Psoas muscle (tissue), 8 donors: Measurements from ENCODE around the gene TXN2. TPM values are rescaled to one million over a fixed set of nuclear protein-coding genes. Genes with fewer than 3 reads are reported as not detected.
A peak's percentile ranks its signal among the peaks of the same experiment; 100 is the strongest.

Experiments used
- ATAC-seq, 4 donors: fragments of 200-7000 bp; cut with Tn5 transposase; one replicate each; pipeline ENCODE4 v1.9.1; 2020; ENCODE audit warnings: moderate library complexity in 3 of 4, mild to moderate bottlenecking in 2 of 4
- DNase-seq, 2 donors: peaks; one replicate each; pipeline ENCODE4 v3.0.0-alpha.2; 2020
- H3K27ac ChIP-seq: fragments of 200-600 bp; one replicate; pipeline ENCODE4 v1.8.0; 2022
- H3K27me3 ChIP-seq, 3 donors: fragments of 200-600 bp in 1 of 3; one replicate each; pipeline versions ENCODE4 v1.6.1 to v1.8.0; 2013 to 2022; ENCODE audit warnings: low read length in 2 of 3, mild to moderate bottlenecking in 2 of 3, moderate library complexity in 1 of 3; ENCODE audit not compliant: insufficient read depth in 3 of 3
- H3K36me3 ChIP-seq, 2 donors: fragments of 200-600 bp in 1 of 2; one replicate each; pipeline versions ENCODE4 v1.6.1 to v1.8.0; 2013 to 2022; ENCODE audit warnings: low read depth in 1 of 2, mild to moderate bottlenecking in 1 of 2, moderate library complexity in 1 of 2; ENCODE audit not compliant: insufficient read depth in 1 of 2
- H3K4me1 ChIP-seq: fragments of 200-600 bp; one replicate; pipeline ENCODE4 v1.8.0; 2022
- H3K4me3 ChIP-seq: fragments of 200-600 bp; one replicate; pipeline ENCODE4 v1.8.0; 2022; ENCODE audit warnings: mild to moderate bottlenecking
- H3K9me3 ChIP-seq: fragments of 200-600 bp; one replicate; pipeline ENCODE4 v1.8.0; 2022
- WGBS, 3 donors: extraction: QIAGEN DNeasy Blood & Tissue Kit; methylation state at CpG; one replicate each; pipeline versions ENCODE4 v1.1.6 to v1.1.7; 2013; 5-methylcytosine and 5-hydroxymethylcytosine counted together
- intact Hi-C, 2 donors: fragments of 100-400 bp; cut with DNase I; formaldehyde crosslinking; loops; one replicate each; pipeline versions ENCODE4 v1.11.0 to v1.14.2; 2022
- polyA plus RNA-seq, 3 donors: library from polyadenylated mRNA; stranded (reverse); fragments of 200-250 nt; gene quantifications; one replicate each; pipeline ENCODE4 v1.2.3, GENCODE V29; 2013
- total RNA-seq, 4 donors: library from RNA; stranded (reverse); fragmentation: NEBNext Ultra II Directional in 2 of 4; extraction: Animal tissue kit (Norgen Biotek cat#: 25700) in 2 of 4; gene quantifications; one replicate each; pipeline versions ENCODE4 v1.2.1 to v1.2.4, GENCODE V29; 2021 to 2023
- TF ChIP-seq, protein P1 (sequence below): fragments of 200-600 bp; IDR thresholded peaks from one replicate; pipeline ENCODE4 v1.8.0; 2022; ENCODE audit warnings: antibody characterized with exemption
- donor health status: healthy with polysubstance abuse.
- donor health status: DM: no; HTN: no; CAD: no; lungs with moderate emphysema.
- donor health status: Bipolar disorder and iron deficiency.
- donor health status: healthy.
- donor health status: DM: yes; HTN: yes; CAD: no.
- donor health status: DM: no; HTN: no; CAD: no.
- donor health status: DM: no; HTN: no; CAD: no.
- donor health status: DM: yes; HTN: yes; CAD: no.

The TXN2 gene
- total and polyA plus RNA-seq, 7 donors = 83.9 to 155 (median 115) TPM

DNA sequence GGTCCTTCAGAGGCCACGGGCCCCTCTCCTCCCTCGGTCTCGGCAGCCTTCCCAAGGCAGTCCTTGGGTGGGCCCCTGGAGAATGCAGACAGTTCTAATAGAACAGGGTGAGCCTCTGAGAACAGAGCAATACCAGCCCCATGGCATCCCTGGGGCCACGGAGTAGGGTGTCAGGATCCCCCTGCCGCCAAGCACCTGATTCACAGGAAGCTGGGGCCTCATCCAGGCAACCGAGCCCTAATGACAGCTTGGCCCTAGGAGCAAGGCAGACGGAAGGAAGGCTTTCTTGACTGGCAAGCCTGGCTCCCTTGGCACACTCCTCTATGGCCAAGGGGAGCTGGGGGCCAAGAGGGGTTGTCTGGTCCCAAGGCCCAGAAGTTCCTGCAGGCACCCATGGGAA is 15.2 kb downstream of the TXN2 start:
- WGBS, 3 donors = 56 to 75% (median 58%) methylated on average over 7 of the region's 7 CpGs
- DNase-seq (peak in 1 of 2 donors; percentile 46), ATAC-seq (no peak)
- Histone ChIP-seq H3K36me3 (peaks cover 0 to 7% of the 10 kb centered on the region in 2 donors), H3K27ac (peak overlapping the region; percentile 97), H3K4me3 (peak overlapping the region; percentile 19), H3K9me3 (no peaks in the 10 kb centered on the region), H3K27me3 (no peaks in the 10 kb centered on the region), H3K4me1 (peaks cover 90% of the 10 kb centered on the region)
- intact Hi-C loops = no loop called here
- TF ChIP-seq, protein P1, sequence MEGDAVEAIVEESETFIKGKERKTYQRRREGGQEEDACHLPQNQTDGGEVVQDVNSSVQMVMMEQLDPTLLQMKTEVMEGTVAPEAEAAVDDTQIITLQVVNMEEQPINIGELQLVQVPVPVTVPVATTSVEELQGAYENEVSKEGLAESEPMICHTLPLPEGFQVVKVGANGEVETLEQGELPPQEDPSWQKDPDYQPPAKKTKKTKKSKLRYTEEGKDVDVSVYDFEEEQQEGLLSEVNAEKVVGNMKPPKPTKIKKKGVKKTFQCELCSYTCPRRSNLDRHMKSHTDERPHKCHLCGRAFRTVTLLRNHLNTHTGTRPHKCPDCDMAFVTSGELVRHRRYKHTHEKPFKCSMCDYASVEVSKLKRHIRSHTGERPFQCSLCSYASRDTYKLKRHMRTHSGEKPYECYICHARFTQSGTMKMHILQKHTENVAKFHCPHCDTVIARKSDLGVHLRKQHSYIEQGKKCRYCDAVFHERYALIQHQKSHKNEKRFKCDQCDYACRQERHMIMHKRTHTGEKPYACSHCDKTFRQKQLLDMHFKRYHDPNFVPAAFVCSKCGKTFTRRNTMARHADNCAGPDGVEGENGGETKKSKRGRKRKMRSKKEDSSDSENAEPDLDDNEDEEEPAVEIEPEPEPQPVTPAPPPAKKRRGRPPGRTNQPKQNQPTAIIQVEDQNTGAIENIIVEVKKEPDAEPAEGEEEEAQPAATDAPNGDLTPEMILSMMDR = no peak

DNA sequence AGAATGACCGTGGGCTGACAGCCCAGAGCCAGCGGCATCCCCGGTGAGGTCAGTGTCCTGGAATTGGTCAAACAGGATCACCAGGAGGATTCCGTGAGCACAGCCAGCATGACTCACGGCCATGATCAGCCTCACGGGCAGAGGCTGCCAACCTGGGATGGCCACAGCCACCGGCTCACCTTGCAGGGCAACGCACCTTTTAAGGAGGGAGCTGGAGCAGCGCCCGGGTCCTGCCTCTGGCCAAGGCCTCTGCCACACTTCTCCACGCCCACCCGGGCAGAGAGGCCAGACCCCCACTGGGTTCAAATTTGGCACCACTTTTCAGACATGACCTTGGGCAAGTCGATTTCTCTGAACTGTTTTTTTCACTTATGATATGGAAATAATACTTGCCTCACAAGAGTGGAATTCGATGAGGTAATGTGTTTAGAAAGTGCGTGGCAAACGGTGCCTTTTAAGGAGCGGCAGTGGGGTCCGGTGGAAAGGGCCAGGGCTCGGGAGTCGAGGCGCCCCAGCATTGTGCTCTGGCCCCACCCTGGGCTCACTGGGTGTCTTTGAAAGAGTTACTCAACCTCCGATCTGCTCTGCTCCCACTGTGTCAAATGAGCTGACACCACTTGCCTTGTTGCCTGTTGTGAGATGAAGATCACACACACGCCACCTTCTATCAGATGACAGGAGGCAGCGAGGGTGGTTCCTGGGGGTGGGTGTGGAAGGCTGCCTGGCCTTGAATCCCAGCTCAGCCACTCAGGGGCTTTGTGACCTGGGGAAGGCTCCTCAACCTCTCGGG is 16.0 kb downstream of the TXN2 start:
- peak; percentile 91 to 95 for DNase-seq

DNA sequence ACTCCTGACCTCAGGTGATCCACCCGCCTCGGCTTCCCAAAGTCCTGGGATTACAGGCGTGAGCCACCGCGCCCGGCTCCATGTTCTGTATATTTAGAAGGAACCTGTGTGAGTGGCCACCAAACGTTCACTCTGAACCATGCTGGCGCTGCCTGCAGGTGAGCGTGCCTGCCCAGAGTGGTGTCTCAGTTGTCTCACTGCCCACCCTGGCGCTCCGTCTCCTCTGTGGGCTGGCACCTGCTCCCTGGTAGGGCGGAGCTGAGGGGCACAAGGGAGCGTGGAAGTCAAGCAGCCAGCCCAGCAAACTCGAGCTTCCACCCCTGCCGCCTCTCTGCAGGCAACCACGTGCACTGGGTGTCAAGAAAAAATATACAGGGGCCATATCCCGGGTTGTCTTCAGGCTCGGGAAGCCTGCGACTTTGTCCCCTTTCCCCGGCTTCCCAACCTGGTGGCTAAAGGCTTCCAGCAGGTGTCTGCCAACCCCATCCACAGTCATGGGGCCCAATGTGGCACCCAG is 16.7 kb downstream of the TXN2 start:
- H3K4me1 ChIP-seq = peaks cover 89% of the 10 kb centered on the region
- 32 to 51% (median 35%) methylated on average over 20 of the region's 20 CpGs for WGBS, 3 donors
- peak overlapping the region; percentile 97 for H3K27ac ChIP-seq
- ATAC-seq = peak; percentile 4 to 35 (median 16)
- no peaks in the 10 kb centered on the region for H3K9me3 ChIP-seq
- H3K27me3 ChIP-seq = no peaks in the 10 kb centered on the region
- TF ChIP-seq, protein P1 = no peak
- peak in 1 of 2 donors; percentile 71 for DNase-seq
- no peak overlapping the region for H3K4me3 ChIP-seq
- intact Hi-C loops = loop anchor here (2.0 to 5.0 kb wide), 2 partner anchors 77 to 78 kb away; partner anchors contain the start of gene MYH9 (in 2 of the 2)
- H3K36me3 ChIP-seq = no peaks in the 10 kb centered on the region

More for the DNA sequence above, 16.0 kb downstream of the TXN2 start:
- H3K36me3 ChIP-seq = no peaks in the 10 kb centered on the region
- no peaks in the 10 kb centered on the region for H3K9me3 ChIP-seq
- peak; percentile 74 to 88 (median 82) for ATAC-seq
- H3K4me1 ChIP-seq = peaks cover 96% of the 10 kb centered on the region
- peak overlapping the region; percentile 97 for H3K27ac ChIP-seq
- TF ChIP-seq, protein P1 = no peak
- intact Hi-C loops = loop anchor here in 1 of 2 donors (2.0 kb wide), 1 partner anchor 79 kb away; the partner anchor contains the start of gene MYH9
- 21 to 30% (median 24%) methylated on average over 25 of the region's 25 CpGs for WGBS, 3 donors
- no peaks in the 10 kb centered on the region for H3K27me3 ChIP-seq
- peak overlapping the region; percentile 19 for H3K4me3 ChIP-seq

DNA sequence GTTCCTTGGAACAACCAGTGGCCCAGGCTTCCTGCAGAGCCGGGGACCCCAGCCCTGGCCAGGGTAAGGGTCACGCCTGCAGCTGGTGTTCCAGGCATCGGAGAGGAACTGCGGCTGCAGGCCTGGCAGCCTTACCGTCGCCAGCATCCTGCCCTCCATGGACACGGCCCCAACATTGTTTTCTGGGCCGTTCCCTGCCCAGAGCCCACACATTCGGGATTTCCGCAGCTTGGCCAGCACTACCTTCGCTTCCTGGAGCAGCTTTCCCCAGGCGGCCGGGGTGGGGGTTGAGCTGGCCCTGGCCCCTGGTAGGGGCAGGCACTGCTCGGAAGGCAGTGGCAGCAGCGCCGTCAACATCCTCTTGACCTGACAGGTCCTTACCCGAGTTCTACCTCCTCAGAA is 17.7 kb downstream of the TXN2 start:
- H3K4me3 ChIP-seq = no peak overlapping the region
- ATAC-seq (no peak), DNase-seq (peak; percentile 52 to 76)
- no peaks in the 10 kb centered on the region for H3K27me3 ChIP-seq
- WGBS, 3 donors = 36 to 55% (median 39%) methylated on average over 17 of the region's 17 CpGs
- peak overlapping the region; percentile 97 for H3K27ac ChIP-seq
- H3K4me1 ChIP-seq = peaks cover 81% of the 10 kb centered on the region
- no peaks in the 10 kb centered on the region for H3K36me3 ChIP-seq
- H3K9me3 ChIP-seq = no peaks in the 10 kb centered on the region
- intact Hi-C loops = loop anchor here (2.0 to 5.0 kb wide), 2 partner anchors 76 to 77 kb away; partner anchors contain the start of gene MYH9 (in 2 of the 2)
- TF ChIP-seq, protein P1 = no peak
